ENCODE data around the gene RIPPLY3.
A peak's percentile ranks its signal among the peaks of the same experiment; 100 is the strongest.
"Not testable (repeated sequence)": the region's sequence is repeated elsewhere in the genome, so short reads cannot be mapped to it uniquely, and the experiment has no call there.

RIPPLY3 gene

DNA sequence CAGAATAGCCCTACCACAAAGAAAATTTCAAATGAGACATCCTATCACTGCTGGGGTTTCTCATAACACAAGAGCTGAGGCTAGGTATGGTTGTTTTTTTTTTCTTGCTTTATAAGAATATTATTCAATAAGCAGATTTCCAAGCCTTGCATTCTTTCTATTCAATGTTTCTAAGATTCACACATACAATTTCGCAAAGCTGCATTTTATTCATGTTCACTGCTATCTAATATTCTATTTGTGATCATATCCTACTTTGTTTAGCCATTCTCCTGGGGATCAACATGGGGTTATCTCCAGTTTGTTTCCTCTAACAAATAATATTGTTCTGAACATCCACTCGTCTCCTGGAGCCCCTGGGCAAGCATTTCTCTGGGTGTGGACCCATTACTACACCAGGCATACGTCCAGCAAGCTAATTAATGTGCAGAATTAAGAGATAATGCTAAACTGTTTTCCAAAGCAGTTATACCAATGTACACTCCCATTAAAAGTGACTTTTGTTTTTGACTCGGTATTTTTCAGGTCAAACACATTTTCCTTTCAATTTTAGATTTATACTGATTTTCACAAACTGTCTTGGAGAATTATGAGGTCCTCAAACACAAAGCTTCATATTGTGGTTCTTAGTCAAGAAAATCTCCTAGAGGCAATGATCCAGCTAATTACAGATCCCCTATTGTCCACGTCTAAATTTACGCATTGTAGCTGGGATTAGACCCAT lies 24.4 kb upstream of the RIPPLY3 start:
- no peak for DNase-seq

DNA sequence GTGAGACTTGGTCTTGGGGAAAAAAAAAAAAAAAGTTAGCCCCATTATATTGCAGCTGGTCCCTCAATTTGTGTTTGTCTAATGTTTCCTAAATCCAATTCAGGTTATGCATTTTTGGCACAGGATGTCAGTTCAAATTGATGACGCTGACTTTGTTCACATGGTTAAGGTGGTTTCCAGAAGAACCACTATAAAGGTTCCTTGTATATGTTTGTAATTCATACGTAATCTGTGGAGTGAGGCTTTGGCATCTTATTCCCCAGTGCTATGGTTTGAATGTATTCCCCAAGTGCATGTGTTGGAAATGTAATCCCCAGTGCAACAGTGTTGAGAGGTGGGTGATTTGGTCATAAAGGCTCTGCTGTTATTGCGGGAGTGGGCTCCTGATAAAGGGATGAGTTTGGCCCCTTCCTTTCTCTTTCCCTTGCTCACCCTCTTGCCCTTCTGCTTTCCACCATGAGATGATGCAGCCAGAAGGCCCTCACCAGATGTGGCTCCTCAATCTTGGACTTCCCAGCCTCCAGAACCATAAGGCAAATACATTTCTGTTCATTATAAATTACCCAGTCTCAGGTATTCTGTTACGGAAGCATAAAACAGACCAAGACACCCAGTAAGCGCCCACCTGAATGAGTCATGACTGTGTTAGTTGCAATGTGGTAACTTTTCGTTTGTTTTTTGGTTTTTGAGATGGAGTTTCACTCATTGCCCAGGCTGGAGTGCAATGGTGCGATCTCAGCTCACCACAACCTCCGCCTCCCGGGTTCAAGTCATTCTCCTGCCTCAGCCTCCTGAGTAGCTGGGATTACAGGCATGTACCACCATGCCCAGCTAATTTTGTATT lies 20.5 kb upstream of the RIPPLY3 start:
- DNase-seq, result no peak

DNA sequence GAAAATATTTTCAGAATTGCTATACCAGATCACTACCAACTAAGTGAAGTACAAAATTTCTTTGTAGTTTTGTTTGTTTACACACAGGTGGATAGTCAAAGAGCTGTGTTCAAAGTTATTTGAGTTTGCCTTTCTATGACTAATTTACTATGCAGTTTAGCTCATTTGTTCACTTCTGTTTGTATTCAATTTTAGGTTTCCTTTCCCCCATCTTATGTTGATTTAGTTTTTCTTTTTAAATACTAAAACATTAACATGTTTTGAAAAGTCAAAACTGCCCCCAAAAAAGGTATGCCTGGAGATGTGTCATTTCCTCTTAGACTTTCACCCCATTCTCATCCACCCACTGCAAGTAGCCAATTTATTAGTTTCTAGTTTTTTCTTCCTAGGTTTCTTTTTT lies 18.7 kb upstream of the RIPPLY3 start:
- DNase-seq, result no peak

DNA sequence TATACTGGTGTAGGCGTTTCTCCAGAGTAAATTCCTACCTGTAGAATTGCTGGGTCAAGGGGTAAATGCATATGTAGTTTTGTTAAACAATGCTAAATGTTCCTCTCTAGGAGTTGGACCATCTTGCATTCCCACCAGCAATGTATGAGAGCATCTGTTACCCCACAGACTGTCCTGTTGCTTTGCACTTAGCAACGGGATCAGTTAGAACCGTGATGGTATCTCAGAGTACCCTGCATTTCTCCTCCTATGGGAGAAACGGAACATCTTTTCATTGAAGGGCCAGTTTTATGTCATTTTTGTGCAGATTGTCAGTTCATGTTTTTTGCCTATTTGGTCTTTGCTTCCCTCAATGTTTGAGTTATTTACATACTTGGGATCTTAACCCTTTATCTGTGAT lies 18.0 kb upstream of the RIPPLY3 start:
- no peak for DNase-seq

DNA sequence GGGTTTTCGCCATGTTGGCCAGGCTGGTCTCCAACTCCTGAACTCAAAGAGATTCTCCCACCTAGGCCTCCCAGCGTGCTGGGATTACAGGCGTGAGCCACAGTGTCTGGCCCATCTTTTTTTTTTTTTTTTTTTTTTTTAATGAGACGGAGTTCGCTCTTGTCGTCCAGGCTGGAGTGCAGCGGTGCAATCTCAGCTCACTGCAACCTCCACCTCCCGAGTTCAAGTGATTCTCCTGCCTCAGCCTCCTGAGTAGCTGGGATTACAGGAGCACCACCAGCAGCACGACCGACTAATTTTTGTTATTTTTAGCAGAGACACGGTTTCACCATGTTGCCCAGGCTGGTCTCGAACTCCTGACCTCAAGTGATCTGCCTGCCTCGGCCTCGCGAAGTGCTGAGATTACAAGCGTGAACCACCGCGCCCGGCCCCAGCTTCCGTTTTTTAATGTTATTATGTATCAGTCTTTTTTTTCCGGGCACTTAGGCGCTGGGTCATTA lies 17.3 kb upstream of the RIPPLY3 start:
- not testable (repeated sequence) for DNase-seq

DNA sequence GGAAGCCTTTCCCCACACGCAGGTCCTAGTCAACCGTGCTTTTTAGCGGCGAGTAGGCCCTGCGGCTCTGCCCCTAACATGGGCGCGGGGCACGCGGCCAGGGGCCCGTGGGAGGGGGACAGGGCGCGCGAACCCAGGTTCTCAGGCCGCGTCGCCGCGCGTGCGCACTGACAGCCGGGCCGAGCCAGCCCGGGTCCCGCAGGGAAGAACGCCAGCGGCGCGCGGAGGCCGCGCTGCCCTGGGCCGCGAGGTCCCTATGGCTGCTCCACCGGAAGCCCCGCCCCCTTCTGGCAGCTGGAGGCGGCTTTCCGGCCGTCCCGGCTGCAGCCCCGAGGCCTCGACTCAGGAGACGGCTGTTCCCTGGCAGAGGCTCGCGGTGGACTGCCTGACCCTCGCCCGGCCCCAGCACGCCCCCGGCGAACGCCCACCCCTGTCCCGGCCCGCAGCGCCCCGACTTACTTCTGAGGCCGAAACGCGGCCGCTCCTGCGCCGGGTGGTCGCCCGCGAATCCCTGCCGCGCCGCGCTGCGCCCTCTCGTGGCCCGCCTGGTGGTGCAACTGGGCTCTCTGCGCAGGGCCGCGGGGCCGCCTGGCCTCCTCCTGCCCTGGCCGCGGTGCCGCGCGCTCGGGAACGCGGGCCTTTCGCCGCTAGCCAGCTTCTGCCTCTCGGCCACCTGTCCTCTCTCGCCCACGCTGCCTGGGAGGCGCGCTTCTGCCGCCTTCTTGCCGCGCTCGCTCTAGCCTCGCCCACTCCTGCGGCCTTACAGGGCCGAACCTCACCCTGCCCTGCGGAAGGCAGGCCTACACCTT lies 16.6 kb upstream of the RIPPLY3 start:
- DNase-seq, result peak; percentile 84

DNA sequence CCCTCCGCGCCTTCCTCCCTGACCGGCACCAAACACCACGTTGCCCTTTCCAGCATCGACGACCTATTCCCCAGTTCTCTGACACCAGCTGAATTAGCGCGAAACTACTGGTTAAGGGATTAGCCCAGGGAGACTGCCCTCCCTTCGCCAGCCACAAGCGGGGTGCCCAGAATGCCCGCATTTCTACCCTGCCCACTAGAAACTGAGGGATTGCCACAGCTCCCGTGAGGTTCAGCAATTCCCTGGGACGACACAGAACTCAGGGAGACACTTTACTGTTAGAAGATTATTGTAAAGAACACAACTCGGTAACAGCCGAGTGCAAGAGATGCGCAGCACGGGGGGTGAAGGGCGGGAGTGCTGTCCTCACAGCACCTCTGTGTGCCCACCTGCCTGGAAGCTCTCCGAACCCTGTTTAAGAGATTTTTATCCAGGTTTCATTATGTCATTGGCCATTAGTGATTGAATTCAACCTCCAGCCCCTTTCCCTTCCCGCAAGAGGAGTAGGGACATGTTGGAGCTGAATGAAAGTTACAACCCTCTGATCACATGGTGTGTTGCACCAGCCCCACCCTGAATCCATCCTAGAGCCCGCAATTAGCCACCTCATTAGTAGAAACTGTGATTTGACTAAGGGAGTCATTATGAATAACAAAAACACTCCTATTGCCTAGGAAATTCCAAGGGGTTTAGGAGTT lies 15.8 kb upstream of the RIPPLY3 start:
- no peak for DNase-seq

DNA sequence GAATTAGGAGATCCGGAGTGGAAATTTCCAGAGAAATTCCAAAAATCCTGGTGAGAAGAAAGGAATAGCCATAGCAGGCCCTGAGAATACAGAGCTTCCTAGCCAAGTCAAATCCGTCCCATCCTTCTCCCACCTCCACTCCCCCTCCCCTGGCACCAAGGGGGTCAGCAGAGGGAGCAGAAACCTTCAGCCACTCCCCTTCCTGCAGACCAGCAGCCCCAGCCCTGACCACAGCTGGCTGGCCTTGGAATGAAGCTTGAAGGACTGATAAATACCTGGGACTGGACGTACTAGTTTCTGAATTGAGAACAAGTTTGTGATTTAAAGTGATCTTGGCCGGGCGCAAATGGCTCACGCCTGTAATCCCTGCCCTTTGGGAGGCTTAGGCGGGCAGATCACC lies 13.8 kb upstream of the RIPPLY3 start:
- no peak for DNase-seq

DNA sequence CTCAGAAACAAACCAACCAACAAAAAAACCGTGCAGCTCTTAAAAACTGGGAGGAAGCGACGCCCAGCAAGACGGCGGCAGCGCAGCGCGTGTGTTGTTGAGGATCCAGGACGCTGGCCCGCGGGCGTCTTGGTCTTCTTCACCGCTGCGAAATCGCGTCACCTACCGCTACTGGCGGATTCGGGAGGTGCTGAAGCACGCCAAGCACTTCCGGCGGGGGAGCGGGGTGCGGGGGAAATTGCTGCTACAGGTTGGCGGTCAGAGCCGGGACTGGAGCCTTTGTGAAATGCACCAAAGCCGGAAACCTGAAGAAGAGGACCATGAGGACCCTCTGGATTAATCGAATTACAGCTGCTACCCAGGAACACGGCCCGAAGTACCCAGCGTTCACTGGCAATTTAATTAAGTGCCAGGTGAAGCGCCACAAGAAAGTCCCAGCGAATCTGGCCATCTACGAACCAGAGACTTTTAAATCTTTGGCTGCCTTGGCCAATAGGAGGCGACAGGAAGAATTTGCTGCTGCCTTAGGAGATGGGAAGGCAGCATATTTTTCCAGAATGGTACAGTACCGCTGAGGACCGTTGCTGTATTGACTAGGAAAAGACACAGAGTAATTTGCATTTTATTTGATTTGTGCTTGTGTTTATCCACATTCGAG lies 11.9 kb upstream of the RIPPLY3 start:
- no peak for DNase-seq

DNA sequence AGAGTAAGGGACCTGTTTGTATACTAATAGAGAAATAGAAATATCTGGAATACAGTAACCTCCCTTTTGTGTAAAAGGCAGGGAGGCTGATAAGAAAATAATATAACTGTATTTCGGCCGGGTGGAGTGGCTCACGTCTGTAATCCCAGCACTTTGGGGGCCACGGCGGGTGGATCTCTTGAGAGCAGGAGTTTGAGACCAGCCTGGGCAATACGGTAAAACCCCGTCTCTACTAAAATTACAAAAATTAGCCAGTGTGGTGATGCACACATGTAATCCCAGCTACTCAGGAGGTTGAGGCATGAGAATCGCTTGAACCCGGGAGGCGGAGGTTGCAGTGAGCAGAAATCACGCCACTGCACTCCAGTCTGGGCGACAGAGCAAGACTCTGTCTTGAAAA lies 11.2 kb upstream of the RIPPLY3 start:
- not testable (repeated sequence) for DNase-seq

DNA sequence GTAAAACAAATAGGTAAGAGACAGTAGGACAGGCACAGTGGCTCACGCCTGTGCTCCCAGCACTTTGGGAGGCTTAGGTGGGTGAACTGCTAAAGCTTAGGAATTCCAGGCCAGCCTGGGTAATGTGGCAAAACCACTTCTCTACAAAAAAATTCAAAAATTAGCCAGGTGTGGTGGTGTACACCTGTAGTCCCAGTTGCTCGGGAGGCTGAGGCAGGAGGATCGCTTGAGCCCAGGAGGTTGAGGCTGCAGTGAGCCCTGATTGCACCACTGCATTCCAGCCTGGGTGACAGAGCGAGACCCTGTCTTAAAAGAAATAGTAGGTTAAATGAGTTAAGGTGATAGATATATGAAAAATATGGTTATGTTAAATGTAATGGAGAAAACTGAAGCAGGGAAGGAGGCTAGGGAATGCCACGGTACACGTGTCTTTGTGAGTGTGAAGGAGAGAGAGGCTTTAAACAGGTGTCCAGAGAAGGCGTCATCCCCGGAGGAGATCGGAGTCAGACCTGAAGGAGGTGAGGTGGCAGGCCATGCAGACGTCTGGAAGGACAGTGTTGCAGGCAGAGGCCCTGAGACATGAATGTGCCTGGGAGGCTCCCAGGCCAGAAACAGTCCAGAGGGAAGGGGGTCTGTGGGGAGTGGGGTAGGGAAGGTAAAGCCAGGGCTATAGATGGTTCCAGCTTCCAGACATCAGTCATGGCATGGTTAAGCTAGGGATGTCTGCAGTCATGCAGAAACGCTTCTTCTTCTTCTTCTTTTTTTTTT lies 7.2 kb upstream of the RIPPLY3 start:
- no peak for DNase-seq

DNA sequence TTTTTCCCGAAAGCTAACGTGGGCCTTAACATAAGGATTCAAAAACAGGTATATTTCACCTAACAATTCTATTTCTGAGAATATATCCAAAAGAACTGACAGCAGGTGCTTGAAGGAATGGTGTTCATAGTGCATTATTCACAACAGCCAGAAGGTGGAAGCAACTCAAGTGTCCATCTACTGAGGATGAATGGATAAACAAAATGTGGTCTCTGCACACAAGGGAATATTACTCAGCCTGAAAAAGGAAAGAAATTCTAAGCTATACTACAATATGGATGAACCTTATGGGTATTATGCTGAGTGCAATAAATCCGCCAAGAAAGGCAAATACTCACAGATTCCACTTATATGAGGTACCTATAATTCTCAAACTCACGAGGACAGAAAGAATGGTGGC lies 6.1 kb upstream of the RIPPLY3 start:
- no peak for DNase-seq

DNA sequence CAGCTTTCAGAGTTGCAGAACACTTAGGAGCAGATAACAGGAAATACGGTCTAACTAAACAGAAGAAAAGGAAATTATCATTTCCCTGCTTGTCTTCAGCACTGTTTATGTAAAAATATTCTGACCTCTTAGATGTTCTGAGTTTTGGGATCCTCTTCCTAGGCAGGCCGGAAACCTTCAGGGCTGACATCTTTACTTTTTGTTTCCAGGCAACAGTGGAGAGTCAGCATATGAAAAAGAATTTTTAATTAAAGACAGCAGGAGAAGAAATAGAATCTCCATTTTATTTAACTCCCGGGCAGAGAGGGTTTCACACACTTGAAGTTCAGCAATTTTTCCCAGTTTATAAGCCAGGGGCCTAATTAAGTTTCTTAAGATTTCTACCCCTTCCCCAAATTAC lies 5.1 kb upstream of the RIPPLY3 start:
- DNase-seq, result no peak

DNA sequence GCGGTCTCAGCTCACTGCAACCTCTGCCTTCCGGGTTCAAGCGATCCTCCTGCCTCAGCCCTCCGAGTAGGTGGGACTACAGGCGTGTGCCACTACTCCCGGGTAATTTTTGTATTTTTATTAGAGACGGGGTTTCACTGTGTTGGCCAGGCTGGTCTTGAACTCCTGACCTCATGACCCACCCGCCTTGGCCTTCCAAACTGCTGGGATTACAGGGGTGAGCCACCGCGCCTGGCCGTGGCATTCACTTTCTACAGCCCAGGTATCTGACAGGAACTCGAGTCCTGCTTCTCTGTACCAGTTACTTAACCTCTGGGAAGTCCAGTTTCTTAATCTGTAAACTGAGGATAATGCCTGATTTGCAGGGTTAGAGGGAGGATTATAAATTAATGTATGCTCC lies 3.7 kb upstream of the RIPPLY3 start:
- DNase-seq, result not testable (repeated sequence)

DNA sequence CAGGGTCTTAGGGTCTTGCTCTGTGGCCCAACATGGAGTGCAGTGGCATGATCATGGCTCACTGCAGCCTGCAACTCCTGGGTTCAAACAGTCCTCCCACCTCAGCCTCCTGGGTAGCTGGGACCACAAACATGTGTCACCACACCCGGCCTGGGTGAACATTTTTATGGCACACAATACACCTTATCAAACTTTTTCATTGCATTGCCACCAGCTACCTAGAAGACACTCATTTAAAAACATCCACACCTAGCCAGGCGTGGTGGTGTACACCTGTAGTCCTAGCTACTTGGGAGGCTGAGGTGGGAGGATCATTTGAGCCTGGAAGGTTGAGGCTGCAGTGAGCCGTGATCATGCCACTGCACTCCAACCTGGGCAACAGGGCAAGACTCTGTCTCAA lies 2.6 kb upstream of the RIPPLY3 start:
- not testable (repeated sequence) for DNase-seq

DNA sequence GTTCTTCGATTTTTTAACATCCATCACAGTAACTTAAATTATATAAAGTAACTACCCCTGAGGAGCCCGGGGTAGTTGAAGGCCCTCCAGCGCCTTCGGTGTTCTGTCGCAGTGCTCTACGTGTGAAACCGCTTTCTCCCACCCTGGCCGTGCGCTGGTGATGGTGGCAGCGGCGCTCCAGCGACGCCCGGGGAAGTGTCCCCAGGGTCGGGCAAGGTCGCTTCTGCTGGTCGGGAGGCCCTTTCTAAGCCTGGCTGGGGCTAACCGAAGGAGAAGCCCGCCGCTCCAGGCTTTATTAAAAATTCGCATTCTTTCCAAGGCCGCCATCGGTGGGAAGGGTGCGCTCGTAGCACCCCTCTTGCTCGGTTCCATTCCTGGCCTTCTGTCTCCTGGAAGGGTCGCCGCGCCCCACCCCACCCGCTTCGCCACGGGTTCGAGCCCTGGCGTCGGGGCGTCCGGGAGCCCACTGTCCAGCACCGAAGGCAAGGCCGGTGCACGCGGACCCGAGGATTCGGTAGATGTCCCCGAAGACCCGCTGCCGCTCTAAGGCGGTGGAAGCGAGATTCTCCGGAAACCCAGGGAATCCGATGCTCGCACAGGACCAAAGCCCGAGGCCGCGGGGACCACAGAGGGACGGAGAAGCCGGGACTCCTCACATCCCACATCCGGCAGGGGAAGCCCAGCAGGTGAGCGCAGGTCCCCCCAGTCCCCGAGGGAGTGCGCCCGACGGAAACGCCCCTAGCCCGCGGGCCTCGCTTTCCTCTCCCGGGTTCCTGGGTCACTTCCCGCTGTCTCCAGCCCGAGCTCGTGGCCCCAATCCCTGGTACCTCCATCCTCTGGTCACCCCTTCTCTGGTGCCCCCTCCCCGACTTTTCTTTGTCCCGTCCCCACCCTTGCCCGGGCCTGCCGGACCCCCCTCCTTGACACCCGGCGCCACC lies 685 bp upstream of the RIPPLY3 start:
- no peak for DNase-seq

DNA sequence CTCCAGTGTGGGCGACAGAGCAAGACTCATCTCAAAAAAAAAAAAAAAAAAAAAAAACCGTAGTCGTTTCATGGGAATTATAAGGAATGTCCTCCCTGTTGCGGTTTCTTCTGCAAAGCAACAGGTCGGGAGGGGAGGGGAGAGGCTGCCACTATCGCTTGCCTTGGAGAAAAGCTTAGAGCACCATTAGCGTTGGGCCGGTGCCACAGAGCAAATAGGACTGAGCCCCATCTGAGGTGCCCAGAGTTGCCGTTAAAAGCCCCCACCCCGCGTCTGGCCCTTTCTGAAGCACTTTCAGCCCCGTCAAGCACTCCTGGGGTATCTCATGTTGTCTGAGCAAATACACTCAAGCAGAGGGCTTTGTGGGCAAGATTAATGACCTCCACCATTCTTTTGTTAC lies 2.2 kb downstream of the RIPPLY3 start:
- peak; percentile 97 for DNase-seq

DNA sequence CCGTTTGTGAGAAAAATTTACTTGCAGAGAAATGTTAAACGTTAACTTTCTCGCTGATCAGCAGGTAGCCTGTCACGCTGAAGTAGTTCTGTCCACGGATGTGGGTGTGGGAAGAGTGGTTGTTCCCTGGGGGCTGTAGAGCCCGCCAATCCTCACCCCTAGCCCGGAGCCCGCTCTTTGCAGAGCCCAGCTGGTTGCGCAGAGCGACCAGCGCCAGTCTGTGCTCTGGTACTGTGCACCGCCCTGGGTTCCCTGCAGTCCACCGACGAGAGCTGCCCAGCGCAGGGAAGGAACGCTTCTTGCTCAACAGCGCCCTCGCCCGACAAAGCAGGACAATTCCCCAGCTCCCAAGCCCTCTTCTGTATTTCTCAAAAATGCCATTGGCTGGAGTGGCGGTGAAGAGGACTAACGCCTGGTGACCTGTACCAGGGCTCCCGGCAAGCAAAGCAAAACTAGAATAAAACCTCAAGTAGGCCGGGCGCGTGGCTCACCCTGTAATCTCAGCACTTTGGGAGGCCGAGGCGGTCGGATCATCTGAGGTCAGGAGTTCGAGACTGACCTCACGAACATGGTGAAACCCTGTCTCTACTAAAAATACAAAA lies 3.3 kb downstream of the RIPPLY3 start:
- peak; percentile 76 for DNase-seq

DNA sequence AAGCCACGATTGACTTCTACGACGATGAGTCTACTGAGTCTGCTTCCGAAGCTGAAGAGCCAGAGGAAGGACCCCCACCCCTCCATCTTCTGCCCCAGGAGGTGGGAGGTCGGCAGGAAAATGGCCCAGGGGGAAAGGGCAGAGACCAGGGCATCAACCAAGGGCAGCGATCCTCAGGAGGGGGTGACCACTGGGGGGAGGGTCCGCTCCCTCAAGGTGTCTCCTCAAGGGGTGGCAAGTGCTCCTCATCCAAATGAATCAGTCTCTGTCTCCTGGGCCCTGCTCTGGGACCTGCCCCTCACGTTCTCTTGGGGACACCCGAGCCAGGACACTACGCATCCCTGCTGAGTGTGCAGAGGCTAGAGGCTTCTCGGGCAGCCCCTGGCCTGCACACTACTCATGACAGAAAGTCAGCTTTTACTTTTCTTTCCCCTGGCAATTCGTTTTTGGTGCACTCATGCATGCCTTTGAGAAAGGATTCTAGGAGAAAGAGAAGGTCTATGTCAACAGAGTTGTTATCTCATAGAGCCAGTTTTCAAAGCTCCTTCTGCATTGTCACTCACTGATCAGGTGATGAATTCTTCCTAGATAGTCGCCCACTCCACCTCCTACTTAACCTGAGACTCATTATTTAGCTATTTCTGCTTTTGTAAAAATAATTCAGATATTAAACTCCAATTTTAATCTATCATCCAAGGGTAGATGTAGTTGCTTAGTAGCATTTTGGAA lies 11.6 kb downstream of the RIPPLY3 start:
- no peak for DNase-seq

Measured in NCI-H1092 treated with DMSO at 0.1 percent for 48 hours (cell line).